ENCODE results near the gene ASIC3. TPM values are rescaled to one million over a fixed set of nuclear protein-coding genes. Genes with fewer than 3 reads are reported as not detected.
A peak's percentile ranks its signal among the peaks of the same experiment; 100 is the strongest.

The ASIC3 gene
- total and polyA plus RNA-seq, 2 experiments from 2014 or later: 6.8 to 9.8 TPM

- peaks cover 45% of the 10 kb centered on the region for H3K36me3 ChIP-seq
- H3K9me3 ChIP-seq (ENCODE audit: low read depth): no peaks in the 10 kb centered on the region
- TF ChIP-seq, protein P1, sequence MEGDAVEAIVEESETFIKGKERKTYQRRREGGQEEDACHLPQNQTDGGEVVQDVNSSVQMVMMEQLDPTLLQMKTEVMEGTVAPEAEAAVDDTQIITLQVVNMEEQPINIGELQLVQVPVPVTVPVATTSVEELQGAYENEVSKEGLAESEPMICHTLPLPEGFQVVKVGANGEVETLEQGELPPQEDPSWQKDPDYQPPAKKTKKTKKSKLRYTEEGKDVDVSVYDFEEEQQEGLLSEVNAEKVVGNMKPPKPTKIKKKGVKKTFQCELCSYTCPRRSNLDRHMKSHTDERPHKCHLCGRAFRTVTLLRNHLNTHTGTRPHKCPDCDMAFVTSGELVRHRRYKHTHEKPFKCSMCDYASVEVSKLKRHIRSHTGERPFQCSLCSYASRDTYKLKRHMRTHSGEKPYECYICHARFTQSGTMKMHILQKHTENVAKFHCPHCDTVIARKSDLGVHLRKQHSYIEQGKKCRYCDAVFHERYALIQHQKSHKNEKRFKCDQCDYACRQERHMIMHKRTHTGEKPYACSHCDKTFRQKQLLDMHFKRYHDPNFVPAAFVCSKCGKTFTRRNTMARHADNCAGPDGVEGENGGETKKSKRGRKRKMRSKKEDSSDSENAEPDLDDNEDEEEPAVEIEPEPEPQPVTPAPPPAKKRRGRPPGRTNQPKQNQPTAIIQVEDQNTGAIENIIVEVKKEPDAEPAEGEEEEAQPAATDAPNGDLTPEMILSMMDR (IDR thresholded peaks at IDR 0.05; ENCODE audit: low read depth, low read length): no peak
- no peak overlapping the region for H3K4me3 ChIP-seq
- peaks cover 16% of the 10 kb centered on the region for H3K4me1 ChIP-seq (ENCODE audit: low read depth)
- no peaks in the 10 kb centered on the region for H3K27me3 ChIP-seq
- no peak overlapping the region for H3K27ac ChIP-seq
- no peak for DNase-seq (ENCODE audit: low read depth in 1 of 2, low spot score in 1 of 2)
Measured at GRCh38 chr7:151064993-151065392, 16.7 kb downstream of the ASIC3 start.

DNA sequence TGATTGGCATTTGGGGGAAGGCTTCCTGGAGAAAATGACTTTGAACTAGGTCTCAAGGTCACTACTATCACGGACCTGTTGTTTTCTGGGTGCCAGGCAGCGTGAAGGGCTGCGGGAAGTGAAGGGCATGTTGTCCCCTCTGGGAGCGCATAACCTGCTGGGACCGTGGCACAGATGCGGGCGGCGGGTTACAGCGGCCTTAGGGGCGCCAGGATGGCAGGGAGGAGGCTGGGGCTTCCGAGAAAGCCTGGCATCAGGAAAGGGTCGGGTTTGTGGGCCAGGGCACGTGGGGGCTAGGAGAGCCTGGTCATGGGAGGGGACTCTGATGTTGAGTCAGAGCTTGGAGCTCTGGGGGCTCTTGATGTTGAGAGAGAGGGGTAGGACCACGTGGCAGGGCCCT is 17.2 kb downstream of the ASIC3 start:
- no peak for DNase-seq (ENCODE audit: low read depth in 1 of 2, low spot score in 1 of 2)
- peaks cover 50% of the 10 kb centered on the region for H3K36me3 ChIP-seq
- no peak overlapping the region for H3K27ac ChIP-seq
- peaks cover 15% of the 10 kb centered on the region for H3K4me1 ChIP-seq (ENCODE audit: low read depth)
- no peaks in the 10 kb centered on the region for H3K9me3 ChIP-seq (ENCODE audit: low read depth)
- H3K4me3 ChIP-seq: no peak overlapping the region
- no peaks in the 10 kb centered on the region for H3K27me3 ChIP-seq
- TF ChIP-seq, protein P1 (IDR thresholded peaks at IDR 0.05; ENCODE audit: low read depth, low read length): no peak

DNA sequence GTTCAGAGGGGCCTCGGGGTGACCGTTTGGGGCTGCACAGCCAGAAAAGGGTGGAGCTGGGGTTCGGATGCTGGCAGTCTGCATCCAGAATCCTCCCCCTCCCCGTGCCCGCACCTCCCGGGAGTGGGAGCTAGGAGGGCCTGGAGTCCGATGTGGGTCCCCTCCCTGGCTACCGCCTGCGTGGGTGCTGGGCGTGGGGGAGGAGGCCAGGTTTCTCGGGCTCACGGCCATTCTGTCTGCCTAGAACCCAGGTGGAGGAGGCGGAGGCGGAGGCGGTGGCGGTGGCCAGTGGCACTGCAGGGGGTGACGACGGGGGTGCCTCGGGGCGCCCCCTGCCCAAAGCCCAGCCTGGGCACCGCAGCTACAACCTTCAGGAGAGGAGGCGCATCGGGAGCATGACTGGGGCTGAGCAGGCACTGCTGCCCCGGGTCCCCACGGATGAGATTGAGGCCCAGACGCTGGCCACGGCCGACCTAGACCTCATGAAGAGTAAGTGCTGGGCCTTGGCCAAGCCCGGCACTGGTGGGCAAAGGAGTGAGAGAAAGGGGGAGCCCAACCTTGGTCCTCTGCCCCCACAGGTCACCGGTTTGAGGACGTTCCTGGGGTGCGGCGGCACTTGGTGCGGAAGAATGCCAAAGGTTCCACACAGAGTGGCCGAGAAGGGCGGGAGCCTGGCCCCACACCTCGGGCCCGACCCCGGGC is 18.1 kb downstream of the ASIC3 start:
- peaks cover 6% of the 10 kb centered on the region for H3K4me1 ChIP-seq (ENCODE audit: low read depth)
- no peaks in the 10 kb centered on the region for H3K27me3 ChIP-seq
- peaks cover 51% of the 10 kb centered on the region for H3K36me3 ChIP-seq
- no peak overlapping the region for H3K4me3 ChIP-seq
- TF ChIP-seq, protein P1 (IDR thresholded peaks at IDR 0.05; ENCODE audit: low read depth, low read length): no peak
- no peak overlapping the region for H3K27ac ChIP-seq
- DNase-seq (ENCODE audit: low read depth in 1 of 2, low spot score in 1 of 2): no peak
- H3K9me3 ChIP-seq (ENCODE audit: low read depth): no peaks in the 10 kb centered on the region

DNA sequence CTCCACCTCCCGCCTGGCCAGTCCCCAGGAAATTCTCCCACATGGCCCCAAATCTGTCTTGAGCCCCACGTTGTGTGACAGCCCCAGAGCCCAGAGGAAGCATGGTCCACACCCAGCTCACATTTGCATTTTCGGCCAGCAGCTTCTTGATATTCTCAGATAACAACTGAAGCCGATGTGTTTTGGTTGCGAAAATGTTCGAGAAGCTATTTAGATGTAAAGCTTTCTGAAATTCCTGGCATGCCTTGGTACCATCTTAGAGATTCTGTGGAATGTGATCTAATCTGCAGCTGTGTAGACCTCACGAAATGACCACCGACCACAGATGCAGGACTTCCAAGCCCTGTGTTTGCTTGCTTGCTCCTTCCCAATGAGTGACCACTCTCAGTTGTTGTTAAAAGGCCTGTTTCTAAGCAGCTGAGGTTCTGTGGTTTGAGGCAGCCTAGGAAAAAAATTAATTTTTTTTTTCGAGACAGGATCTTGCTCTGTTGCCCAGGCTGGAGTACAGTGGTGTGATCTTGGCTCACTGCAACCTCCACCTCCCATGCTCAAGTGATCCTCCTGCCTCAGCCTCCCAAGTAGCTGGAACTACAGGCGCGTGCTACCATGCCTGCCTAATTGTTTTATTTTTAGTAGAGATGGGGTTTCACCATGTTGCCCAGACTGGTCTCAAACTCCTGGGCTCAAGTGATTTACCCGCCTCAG is 19.9 kb downstream of the ASIC3 start:
- peak in 1 of 2 donors; percentile 63 for DNase-seq (ENCODE audit: low read depth in 1 of 2, low spot score in 1 of 2)
- H3K9me3 ChIP-seq (ENCODE audit: low read depth): no peaks in the 10 kb centered on the region
- H3K27me3 ChIP-seq: no peaks in the 10 kb centered on the region
- peaks cover 58% of the 10 kb centered on the region for H3K36me3 ChIP-seq
- H3K4me1 ChIP-seq (ENCODE audit: low read depth): no peaks in the 10 kb centered on the region
- no peak overlapping the region for H3K4me3 ChIP-seq
- no peak overlapping the region for H3K27ac ChIP-seq
- TF ChIP-seq, protein P1 (IDR thresholded peaks at IDR 0.05; ENCODE audit: low read depth, low read length): no peak

- H3K4me3 ChIP-seq: no peak overlapping the region
- no peak overlapping the region for H3K27ac ChIP-seq
- no peaks in the 10 kb centered on the region for H3K4me1 ChIP-seq (ENCODE audit: low read depth)
- DNase-seq (ENCODE audit: low read depth in 1 of 2, low spot score in 1 of 2): no peak
- TF ChIP-seq, protein P1 (IDR thresholded peaks at IDR 0.05; ENCODE audit: low read depth, low read length): no peak
- no peaks in the 10 kb centered on the region for H3K27me3 ChIP-seq
- no peaks in the 10 kb centered on the region for H3K9me3 ChIP-seq (ENCODE audit: low read depth)
- peaks cover 66% of the 10 kb centered on the region for H3K36me3 ChIP-seq
Measured at GRCh38 chr7:151069841-151070573, 21.7 kb downstream of the ASIC3 start.
